Left ventricle myocardium inferior (tissue), 1 donor: ENCODE results near the gene PARPBP. TPM values are rescaled to one million over a fixed set of nuclear protein-coding genes. Genes with fewer than 3 reads are reported as not detected.

ENCODE experiments used
- DNase-seq: peaks from one replicate; pipeline ENCODE4 v3.0.0-alpha.2; 2020
- H3K27ac ChIP-seq: fragments of 200-600 bp; replicated peaks from 2 replicates; pipeline ENCODE4 v1.8.0; 2021
- H3K27me3 ChIP-seq: fragments of 200-600 bp; 2 replicates; pipeline ENCODE4 v1.8.0; 2021; ENCODE audit warnings: low read depth
- H3K36me3 ChIP-seq: fragments of 200-600 bp; 2 replicates; pipeline ENCODE4 v1.8.0; 2021
- H3K4me1 ChIP-seq: fragments of 200-600 bp; 2 replicates; pipeline ENCODE4 v1.8.0; 2021
- H3K4me3 ChIP-seq: fragments of 200-600 bp; 2 replicates; pipeline ENCODE4 v1.8.0; 2021; ENCODE audit warnings: mild to moderate bottlenecking, moderate library complexity
- H3K9me3 ChIP-seq: fragments of 200-600 bp; replicated peaks from 2 replicates; pipeline ENCODE4 v1.8.0; 2021
- CTCF ChIP-seq: fragments of 200-600 bp; IDR thresholded peaks from 2 replicates; pipeline ENCODE4 v1.8.0; 2021; ENCODE audit warnings: antibody characterized with exemption, mild to moderate bottlenecking, borderline replicate concordance
- intact Hi-C: fragments of 100-400 bp; cut with micrococcal nuclease; formaldehyde crosslinking; loops from one replicate; pipeline ENCODE4 v1.11.0; 2022
- total RNA-seq: library from RNA; stranded (reverse); fragmentation: NEBNext Ultra II Directional; extraction: Animal tissue kit (Norgen Biotek cat#: 25700); gene quantifications from one replicate; pipeline ENCODE4 v1.2.1, GENCODE V29; 2021
- donor health status: DM: no; HTN: yes; CAD: no; lungs with severe emphysema.

The PARPBP gene
- total RNA-seq, 1 donor from 2014 or later = 0.33 TPM

GRCh38 chr12:102171951-102172350 lies 52.0 kb downstream of the PARPBP start:
- Histone ChIP-seq H3K27me3 (no peaks in the 10 kb centered on the region), H3K9me3 (no peaks in the 10 kb centered on the region), H3K4me3 (no peak overlapping the region), H3K4me1 (peaks cover 7% of the 10 kb centered on the region), H3K36me3 (no peaks in the 10 kb centered on the region), H3K27ac (no peak overlapping the region)
- no peak for DNase-seq
- no peak for TF ChIP-seq CTCF
- intact Hi-C loops = loop anchor here (10.0 kb wide), 1 partner anchor 313 kb away; the partner anchor contains the start of gene IGF1

- no peaks in the 10 kb centered on the region for H3K36me3 ChIP-seq
- intact Hi-C loops = loop anchor here (10.0 kb wide), 1 partner anchor 312 kb away; the partner anchor contains the start of gene IGF1
- no peak overlapping the region for H3K27ac ChIP-seq
- H3K4me1 ChIP-seq = peaks cover 7% of the 10 kb centered on the region
- no peak for DNase-seq
- no peaks in the 10 kb centered on the region for H3K27me3 ChIP-seq
- no peaks in the 10 kb centered on the region for H3K9me3 ChIP-seq
- TF ChIP-seq CTCF = no peak
- no peak overlapping the region for H3K4me3 ChIP-seq
Observed at GRCh38 chr12:102172436-102172835, 52.5 kb downstream of the PARPBP start.

GRCh38 chr12:102174117-102174516 lies 54.1 kb downstream of the PARPBP start:
- no peak for DNase-seq
- no peaks in the 10 kb centered on the region for H3K36me3 ChIP-seq
- H3K4me1 ChIP-seq = peaks cover 7% of the 10 kb centered on the region
- H3K27me3 ChIP-seq = no peaks in the 10 kb centered on the region
- H3K9me3 ChIP-seq = no peaks in the 10 kb centered on the region
- no peak for TF ChIP-seq CTCF
- no peak overlapping the region for H3K4me3 ChIP-seq
- intact Hi-C loops = loop anchor here (10.0 kb wide), 1 partner anchor 311 kb away; the partner anchor contains the start of gene IGF1
- no peak overlapping the region for H3K27ac ChIP-seq

- Histone ChIP-seq H3K4me1 (peaks cover 7% of the 10 kb centered on the region), H3K9me3 (no peaks in the 10 kb centered on the region), H3K4me3 (no peak overlapping the region), H3K27ac (no peak overlapping the region), H3K36me3 (no peaks in the 10 kb centered on the region), H3K27me3 (no peaks in the 10 kb centered on the region)
- DNase-seq = no peak
- intact Hi-C loops = loop anchor here (10.0 kb wide), 1 partner anchor 310 kb away; the partner anchor contains the start of gene IGF1
- TF ChIP-seq CTCF = no peak
Observed at GRCh38 chr12:102174761-102175160, 54.8 kb downstream of the PARPBP start.

GRCh38 chr12:102182635-102183034 lies 62.7 kb downstream of the PARPBP start:
- Histone ChIP-seq H3K4me3 (no peak overlapping the region), H3K27me3 (no peaks in the 10 kb centered on the region), H3K9me3 (no peaks in the 10 kb centered on the region), H3K36me3 (no peaks in the 10 kb centered on the region), H3K4me1 (no peaks in the 10 kb centered on the region), H3K27ac (no peak overlapping the region)
- no peak for TF ChIP-seq CTCF
- intact Hi-C loops = no loop called here
- no peak for DNase-seq
